ENCODE data around the gene KIAA1217.

KIAA1217 gene

GRCh38 chr10:24417053-24417452 is 208.1 kb downstream of the KIAA1217 start:
- Histone ChIP-seq H3K4me1 (ENCODE audit: insufficient read depth, low read length, severe bottlenecking) (no peaks in the 10 kb centered on the region), H3K79me2 (ENCODE audit: insufficient read depth, low read length) (no peaks in the 10 kb centered on the region), H3K27ac (ENCODE audit: low read depth, low read length, poor library complexity, severe bottlenecking) (no peak overlapping the region), H3K9me2 (ENCODE audit: low read depth, low read length) (no peaks in the 10 kb centered on the region), H2AFZ (ENCODE audit: low read length) (no peak overlapping the region), H3K4me2 (ENCODE audit: low read length) (no peak overlapping the region), H3K9me3 (ENCODE audit: low read length) (no peaks in the 10 kb centered on the region), H3K36me3 (ENCODE audit: insufficient read depth, low read length) (no peaks in the 10 kb centered on the region), H3K9ac (ENCODE audit: low read length) (no peak overlapping the region), H3K4me3 (ENCODE audit: low read depth, low read length, poor library complexity, severe bottlenecking) (no peak overlapping the region), H4K20me1 (ENCODE audit: insufficient read depth, low read length) (no peaks in the 10 kb centered on the region), H3K27me3 (ENCODE audit: insufficient read depth, low read length) (no peaks in the 10 kb centered on the region; the same call in 1 of the 2 replicates), H3F3A (ENCODE audit: insufficient read depth, low read length) (no peaks in the 10 kb centered on the region)
- TF ChIP-seq EZH2 (IDR thresholded peaks at IDR 0.05; ENCODE audit: borderline replicate concordance, low read length), result no peak
- TF ChIP-seq CTCF (IDR thresholded peaks at IDR 0.05; ENCODE audit: low read length), result no peak

GRCh38 chr10:24418532-24418931 is 209.6 kb downstream of the KIAA1217 start:
- no peaks in the 10 kb centered on the region for H4K20me1 ChIP-seq (ENCODE audit: insufficient read depth, low read length)
- no peaks in the 10 kb centered on the region for H3K9me3 ChIP-seq (ENCODE audit: low read length)
- H2AFZ ChIP-seq (ENCODE audit: low read length), result no peak overlapping the region
- H3F3A ChIP-seq (ENCODE audit: insufficient read depth, low read length), result no peaks in the 10 kb centered on the region
- no peak overlapping the region for H3K27ac ChIP-seq (ENCODE audit: low read depth, low read length, poor library complexity, severe bottlenecking)
- H3K9me2 ChIP-seq (ENCODE audit: low read depth, low read length), result no peaks in the 10 kb centered on the region
- H3K9ac ChIP-seq (ENCODE audit: low read length), result no peak overlapping the region
- H3K27me3 ChIP-seq (ENCODE audit: insufficient read depth, low read length), result no peaks in the 10 kb centered on the region; the same call in 1 of the 2 replicates
- H3K79me2 ChIP-seq (ENCODE audit: insufficient read depth, low read length), result no peaks in the 10 kb centered on the region
- H3K4me3 ChIP-seq (ENCODE audit: low read depth, low read length, poor library complexity, severe bottlenecking), result no peak overlapping the region
- no peaks in the 10 kb centered on the region for H3K4me1 ChIP-seq (ENCODE audit: insufficient read depth, low read length, severe bottlenecking)
- no peaks in the 10 kb centered on the region for H3K36me3 ChIP-seq (ENCODE audit: insufficient read depth, low read length)
- no peak for TF ChIP-seq EZH2 (IDR thresholded peaks at IDR 0.05; ENCODE audit: borderline replicate concordance, low read length)
- peak; percentile 20; the same call in 1 of the 2 replicates for TF ChIP-seq CTCF (IDR thresholded peaks at IDR 0.05; ENCODE audit: low read length)
- no peak overlapping the region for H3K4me2 ChIP-seq (ENCODE audit: low read length)

DNA sequence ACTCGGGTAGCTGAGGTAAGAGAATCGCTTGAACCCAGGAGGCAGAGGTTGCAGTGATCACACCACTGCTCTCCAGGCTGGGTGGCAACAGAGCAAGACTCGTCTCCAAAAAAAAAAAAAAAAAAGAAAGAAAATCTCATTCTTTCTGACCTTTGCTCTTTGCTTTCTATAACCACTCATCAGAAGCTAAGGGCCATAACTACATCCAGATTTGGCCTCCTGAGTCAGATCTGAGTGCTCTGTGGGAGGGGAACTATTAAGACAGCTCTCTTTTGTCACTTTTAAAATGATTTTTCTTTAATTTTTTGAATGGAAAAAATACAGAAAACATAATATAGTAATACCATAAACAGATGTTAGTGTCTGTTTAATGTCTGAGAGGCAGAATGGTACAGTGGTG is 210.1 kb downstream of the KIAA1217 start:
- no peaks in the 10 kb centered on the region for H3F3A ChIP-seq (ENCODE audit: insufficient read depth, low read length)
- no peaks in the 10 kb centered on the region for H3K9me3 ChIP-seq (ENCODE audit: low read length)
- H3K36me3 ChIP-seq (ENCODE audit: insufficient read depth, low read length), result no peaks in the 10 kb centered on the region
- H4K20me1 ChIP-seq (ENCODE audit: insufficient read depth, low read length), result no peaks in the 10 kb centered on the region
- TF ChIP-seq CTCF (IDR thresholded peaks at IDR 0.05; ENCODE audit: low read length) (no peak), EZH2 (IDR thresholded peaks at IDR 0.05; ENCODE audit: borderline replicate concordance, low read length) (no peak)
- H3K4me1 ChIP-seq (ENCODE audit: insufficient read depth, low read length, severe bottlenecking), result no peaks in the 10 kb centered on the region
- H3K79me2 ChIP-seq (ENCODE audit: insufficient read depth, low read length), result no peaks in the 10 kb centered on the region
- H3K27ac ChIP-seq (ENCODE audit: low read depth, low read length, poor library complexity, severe bottlenecking), result no peak overlapping the region
- no peak overlapping the region for H3K9ac ChIP-seq (ENCODE audit: low read length)
- H2AFZ ChIP-seq (ENCODE audit: low read length), result no peak overlapping the region
- no peaks in the 10 kb centered on the region; the same call in 1 of the 2 replicates for H3K27me3 ChIP-seq (ENCODE audit: insufficient read depth, low read length)
- no peak overlapping the region for H3K4me2 ChIP-seq (ENCODE audit: low read length)
- no peak overlapping the region for H3K4me3 ChIP-seq (ENCODE audit: low read depth, low read length, poor library complexity, severe bottlenecking)
- H3K9me2 ChIP-seq (ENCODE audit: low read depth, low read length), result no peaks in the 10 kb centered on the region
